HG03025 (cell line): Measurements from ENCODE around the gene GRK6.
"Not testable (repeated sequence)": the region's sequence is repeated elsewhere in the genome, so short reads cannot be mapped to it uniquely, and the experiment has no call there.

Source experiments
- ATAC-seq: cut with Tn5 transposase; IDR thresholded peaks from one replicate; pipeline ENCODE4 v1.9.1; 2021; ENCODE audit warnings: mild to moderate bottlenecking, moderate library complexity; ENCODE audit not compliant: unreplicated experiment, low FRiP score

Gene GRK6

GRCh38 chr5:177397875-177398390, 28.5 kb upstream of the GRK6 start:
- no peak for ATAC-seq

DNA sequence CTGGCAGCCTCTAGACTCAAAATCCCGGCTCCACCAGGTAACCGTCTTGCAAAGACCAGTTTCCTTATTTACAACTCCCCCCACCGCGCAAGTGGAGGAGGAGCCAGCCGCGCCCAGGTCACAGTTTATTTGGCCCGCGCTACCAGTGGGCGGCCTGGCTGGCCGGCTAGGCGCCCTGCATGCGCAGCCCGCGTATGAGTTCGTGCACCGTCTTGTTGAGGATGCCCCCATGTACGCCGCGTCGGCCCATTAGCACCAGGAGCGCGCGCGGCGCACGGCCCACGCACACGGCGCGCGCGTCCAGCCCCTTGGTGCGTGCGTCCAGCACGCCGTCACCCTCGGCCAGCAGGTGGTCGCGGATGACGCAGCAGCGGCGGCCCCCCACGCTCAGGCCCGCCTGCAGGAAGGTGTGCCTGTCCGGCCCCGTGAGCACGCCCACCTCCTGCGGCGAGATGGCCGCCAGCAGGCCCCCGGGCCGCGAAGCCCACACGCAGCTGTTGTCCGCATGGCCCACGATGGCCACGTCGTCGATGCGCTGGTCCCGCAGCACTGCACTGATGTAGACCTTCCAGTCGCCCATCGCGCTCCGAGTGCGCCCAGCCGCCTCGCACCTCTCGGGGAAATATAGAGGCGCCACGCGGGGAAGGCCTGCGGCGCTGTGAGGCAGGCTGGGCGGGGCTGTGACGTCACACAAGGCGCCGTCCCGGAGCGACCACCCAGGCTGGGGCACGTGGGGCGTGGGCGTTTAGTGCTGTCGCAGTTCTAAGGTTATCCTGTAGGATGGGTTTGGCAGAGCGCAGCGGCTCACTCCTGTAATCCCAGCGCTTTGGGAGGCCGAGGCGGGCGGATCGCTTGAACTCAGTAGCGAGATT, 26.2 kb upstream of the GRK6 start, which contains the start of gene PFN3:
TSS of gene PFN3 (minus strand) at position 665 of the 872 bp plus-strand sequence. CDS start at position 580, 85 bp downstream.
- ATAC-seq: no peak

DNA sequence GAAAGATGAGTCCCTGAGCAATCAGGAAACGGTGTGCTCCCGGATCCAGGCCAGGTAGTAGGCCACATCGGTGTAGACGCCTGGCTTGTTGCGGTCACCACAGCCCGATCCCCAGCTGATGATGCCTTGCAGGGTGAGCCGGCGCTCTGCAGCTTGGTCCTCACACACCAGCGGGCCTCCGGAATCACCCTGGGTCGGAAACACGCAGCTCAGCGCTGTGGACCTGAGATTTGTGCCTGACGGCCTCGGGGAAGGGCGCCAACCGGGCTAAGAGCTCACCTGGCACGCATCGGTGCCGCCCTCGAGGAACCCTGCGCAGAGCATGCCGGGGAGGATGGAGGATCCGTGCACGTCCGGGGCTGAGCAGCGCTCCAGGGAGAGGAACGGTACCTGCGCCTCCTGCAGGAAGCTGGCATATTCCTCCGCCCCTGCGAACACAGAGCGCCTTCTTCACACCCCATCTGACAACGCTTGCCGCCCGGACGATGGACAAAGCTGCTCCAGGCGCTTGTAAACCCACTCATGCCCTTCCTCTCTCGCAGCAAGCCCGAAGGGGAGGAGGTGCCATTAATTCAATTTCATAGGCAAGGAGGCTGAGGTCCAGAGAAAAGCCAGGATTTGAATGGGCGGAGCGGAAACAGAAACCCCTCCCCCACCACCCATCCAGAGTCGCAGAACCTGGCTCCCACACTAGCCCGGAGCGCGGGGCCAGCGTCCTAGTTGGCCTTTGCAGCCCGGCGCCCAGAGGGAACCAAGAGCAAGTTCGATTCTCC, 24.0 kb upstream of the GRK6 start:
- ATAC-seq: no peak

GRCh38 chr5:177403102-177403791, 23.2 kb upstream of the GRK6 start:
- peak; percentile 30 for ATAC-seq

- peak; percentile 57 for ATAC-seq
These were observed 22.5 kb upstream of the GRK6 start for GRCh38 chr5:177403792-177404640.

- ATAC-seq: no peak
These were observed 21.8 kb upstream of the GRK6 start for GRCh38 chr5:177404641-177405179.

DNA sequence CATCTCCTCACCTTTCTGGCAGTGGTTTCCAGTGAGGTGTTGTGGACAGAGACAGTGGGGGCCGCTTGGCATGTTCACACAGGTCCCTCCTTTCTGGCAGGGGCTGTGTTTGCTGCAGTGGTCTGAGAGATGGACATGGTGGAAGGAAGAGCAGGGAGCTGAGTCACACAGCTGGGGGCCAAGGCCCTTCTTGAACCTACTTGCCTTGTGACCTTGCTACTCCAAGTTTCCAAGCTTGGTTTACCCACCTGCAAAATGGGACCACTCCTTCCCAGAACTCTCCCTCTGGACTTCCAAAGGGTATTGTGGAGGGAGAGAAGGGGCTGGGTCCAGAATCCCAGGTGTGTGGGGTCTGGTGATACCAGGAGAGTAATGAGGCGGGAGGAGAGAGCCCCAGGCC, 21.2 kb upstream of the GRK6 start:
- no peak for ATAC-seq

GRCh38 chr5:177405805-177406204, 20.7 kb upstream of the GRK6 start:
- ATAC-seq: no peak

GRCh38 chr5:177409043-177409801, 17.3 kb upstream of the GRK6 start, which contains the start of gene F12:
F12 (minus strand) TSS chr5:177409564; CDS start chr5:177409527, 37 bp downstream.
- ATAC-seq: no peak

- ATAC-seq: no peak
These were observed 15.9 kb upstream of the GRK6 start for GRCh38 chr5:177410575-177410974.

DNA sequence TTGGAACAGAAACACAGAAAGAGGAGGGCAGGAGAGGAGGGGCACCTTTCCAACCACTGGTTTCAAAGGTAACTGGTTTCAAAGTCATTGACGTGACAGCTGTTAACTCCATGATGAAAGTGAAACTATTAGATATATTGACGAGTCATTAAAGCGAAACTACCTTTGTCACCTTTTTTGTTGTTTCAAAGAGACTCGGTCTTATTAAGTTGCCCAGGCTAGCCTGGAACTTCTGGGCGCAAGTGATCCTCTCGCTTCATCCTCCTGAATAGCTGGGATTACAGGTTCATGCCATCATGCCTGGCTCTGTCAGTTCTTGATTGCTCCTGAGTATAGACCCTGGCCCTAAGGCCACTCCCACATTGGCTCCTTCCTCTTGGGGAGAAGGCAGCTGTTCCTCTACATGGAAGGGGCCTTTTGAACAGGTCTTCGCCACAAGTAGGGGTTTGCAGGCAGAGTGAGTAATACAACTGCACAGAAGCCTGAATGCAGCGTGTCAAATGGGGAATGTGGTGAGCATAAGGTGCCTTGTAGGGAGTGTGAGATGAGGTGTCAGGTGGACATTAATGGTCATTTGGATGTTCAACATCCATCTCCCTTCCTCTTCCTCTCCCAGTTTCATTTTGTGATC, 13.8 kb upstream of the GRK6 start:
- ATAC-seq: no peak

DNA sequence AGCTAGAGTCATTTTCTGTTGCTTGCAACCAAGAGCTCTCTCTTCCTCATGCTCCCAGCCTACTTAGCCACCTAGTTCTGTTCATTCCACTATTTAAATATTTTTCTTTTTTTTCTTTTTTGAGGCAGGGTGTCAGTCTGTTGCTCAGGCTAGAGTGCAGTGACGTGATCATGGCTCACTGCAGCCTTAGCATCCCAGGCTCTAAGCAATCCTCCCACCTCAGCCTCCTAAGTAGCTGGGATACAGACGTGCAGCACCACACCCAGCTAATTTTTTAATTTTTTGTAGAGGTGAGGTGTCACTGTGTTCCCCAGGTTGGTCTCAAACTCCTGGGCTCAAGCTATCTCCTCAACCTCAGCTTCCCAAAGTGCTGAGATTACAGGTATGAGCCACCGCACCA, 12.0 kb upstream of the GRK6 start:
- ATAC-seq: no peak

- not testable (repeated sequence) for ATAC-seq
These were observed 9.4 kb upstream of the GRK6 start for GRCh38 chr5:177417081-177417480.

DNA sequence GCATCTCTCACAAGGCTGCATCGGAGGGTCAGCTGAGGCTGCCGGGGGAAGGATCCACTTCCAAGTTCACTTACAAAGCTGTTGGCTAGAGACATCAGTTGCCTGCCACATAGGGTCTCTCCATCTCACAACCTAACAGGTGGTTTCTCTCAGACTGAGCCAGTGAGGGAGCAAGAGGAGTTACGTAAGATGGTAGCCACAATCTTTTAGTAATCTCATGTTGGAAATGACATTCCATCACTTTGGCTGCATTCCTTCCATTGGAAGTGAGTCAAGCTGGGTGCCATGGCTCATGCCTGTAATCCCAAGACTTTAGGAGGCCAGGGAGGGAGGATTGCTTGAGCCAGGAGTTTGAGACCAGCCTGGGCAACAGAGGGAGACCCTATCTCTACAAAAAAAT, 7.4 kb upstream of the GRK6 start:
- no peak for ATAC-seq

DNA sequence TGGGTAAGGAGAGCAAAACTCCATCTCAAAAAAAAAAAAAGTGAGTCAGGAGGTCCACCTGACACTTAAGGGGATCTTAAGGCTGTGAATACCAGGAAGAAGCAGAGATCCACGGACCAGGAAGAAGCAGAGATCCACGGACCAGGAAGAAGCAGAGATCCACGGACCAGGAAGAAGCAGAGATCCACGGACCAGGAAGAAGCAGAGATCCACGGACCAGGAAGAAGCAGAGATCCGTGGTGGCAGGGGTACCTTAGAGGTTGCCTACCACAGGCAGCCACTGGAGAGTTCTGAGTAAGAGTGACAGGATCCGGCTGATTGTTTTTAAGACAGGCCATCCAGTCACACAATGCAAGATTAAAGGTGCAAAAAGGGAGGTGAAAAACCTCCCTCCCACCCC, 6.0 kb upstream of the GRK6 start:
- not testable (repeated sequence) for ATAC-seq

- ATAC-seq: no peak
These were observed 5.2 kb upstream of the GRK6 start for GRCh38 chr5:177421062-177421798.

GRCh38 chr5:177423671-177424070, 2.8 kb upstream of the GRK6 start:
- no peak for ATAC-seq
